SK-N-SH treated with all-trans-retinoic acid at 6 μM for 48 hours (cell line): ENCODE results near the gene FBXL16.

Experiments
- BACH2 ChIP-seq: fragments of 250-450 bp; sonication (Bioruptor Pico); IDR thresholded peaks from 2 replicates; pipeline ENCODE4 v1.9.0; 2021; ENCODE audit warnings: mild to moderate bottlenecking, borderline replicate concordance
- ESRRG ChIP-seq: fragments of 250-450 bp; sonication (Bioruptor Pico); IDR thresholded peaks from 2 replicates; pipeline ENCODE4 v1.6.1; 2021; ENCODE audit warnings: mild to moderate bottlenecking
- ISL1 ChIP-seq: fragments of 250-450 bp; sonication (Bioruptor Pico); IDR thresholded peaks from 2 replicates; pipeline ENCODE4 v2.1.2; 2022; ENCODE audit warnings: mild to moderate bottlenecking, moderate library complexity
- ZFP30 ChIP-seq: fragments of 450-650 bp; formaldehyde crosslinking; IDR thresholded peaks from 2 replicates; pipeline ENCODE4 v1.5.0; 2022; ENCODE audit warnings: mild to moderate bottlenecking, moderate library complexity

DNA sequence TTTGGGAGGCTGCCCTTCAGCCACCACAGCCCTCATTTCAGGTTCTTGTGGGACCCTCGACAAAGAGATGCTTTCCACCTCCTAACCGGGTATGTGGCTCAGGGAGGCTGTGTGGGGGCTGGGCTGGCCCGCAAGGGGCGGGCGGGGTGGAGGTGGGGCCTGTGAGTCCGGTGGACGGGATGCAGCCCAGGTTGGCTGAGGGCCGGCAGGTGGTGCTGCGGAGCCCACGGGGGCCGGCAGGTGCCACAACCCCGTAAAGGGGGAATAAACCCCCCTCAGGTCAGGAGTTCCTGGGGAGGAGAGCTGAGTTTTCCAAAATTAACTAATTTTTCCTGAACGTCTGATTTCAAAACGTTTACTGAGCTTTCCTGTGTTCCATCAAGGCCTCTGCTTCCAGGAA is 40.1 kb upstream of the FBXL16 start:
- TF ChIP-seq BACH2 (CRISPR knock-in tag) (no peak), ESRRG (CRISPR knock-in tag) (no peak), ZFP30 (no peak), ISL1 (CRISPR knock-in tag) (no peak)
